PFSK-1 (cell line): ENCODE measurements around the gene NOVA2.

Experiments
- POLR2AphosphoS5 ChIP-seq: IDR thresholded peaks from 2 replicates; pipeline ENCODE4 v1.6.1; 2012; ENCODE audit warnings: low read depth, mild to moderate bottlenecking, control low read depth, low read length, moderate library complexity
- SIN3A ChIP-seq: IDR thresholded peaks from 2 replicates; pipeline ENCODE4 v1.6.1; 2012; ENCODE audit warnings: mild to moderate bottlenecking, low read length, moderate library complexity, borderline replicate concordance; ENCODE audit not compliant: insufficient read depth

DNA sequence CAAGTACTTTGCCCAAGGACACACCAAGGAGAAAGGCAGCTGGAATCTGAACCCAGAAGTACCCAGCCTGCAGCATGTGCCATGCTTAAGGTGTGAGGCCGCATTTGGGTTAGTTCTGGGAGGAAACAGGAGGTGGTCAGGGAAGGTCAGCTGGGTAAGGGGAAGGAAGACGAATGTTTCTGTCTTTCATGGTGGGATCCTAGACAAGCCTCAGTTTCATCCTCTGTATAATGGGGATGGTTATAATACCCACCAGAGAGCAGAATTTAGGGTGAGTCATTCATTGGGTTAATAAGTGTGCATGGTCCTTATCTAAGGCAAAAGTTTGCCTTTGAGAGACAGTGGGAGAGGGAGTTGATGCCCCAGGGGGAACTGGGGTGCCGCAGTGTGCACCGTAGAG lies 25.2 kb upstream of the NOVA2 start:
- TF ChIP-seq POLR2AphosphoS5, result no peak
- no peak for TF ChIP-seq SIN3A
